Astrocyte of the spinal cord (primary cell): Measurements from ENCODE around the gene TMEM154.

ENCODE experiments used
- DNase-seq: peaks from one replicate; pipeline ENCODE4 v3.0.0; 2011; ENCODE audit warnings: low read depth, low spot score
- H3K4me3 ChIP-seq: 2 replicates; pipeline ENCODE4 v1.5.1; 2011; ENCODE audit warnings: low read depth, mild to moderate bottlenecking, low read length, moderate library complexity
- in situ Hi-C: cut with HindIII; loops from 2 replicates; pipeline ENCODE4 v1.10.0; 2017; ENCODE audit warnings: low sequenced_read_pairs
- TF ChIP-seq, protein P1 (sequence below): IDR thresholded peaks from 2 replicates; pipeline ENCODE4 v1.5.1; 2012; ENCODE audit warnings: low read depth, mild to moderate bottlenecking, low read length, inconsistent platforms

TMEM154 gene

DNA sequence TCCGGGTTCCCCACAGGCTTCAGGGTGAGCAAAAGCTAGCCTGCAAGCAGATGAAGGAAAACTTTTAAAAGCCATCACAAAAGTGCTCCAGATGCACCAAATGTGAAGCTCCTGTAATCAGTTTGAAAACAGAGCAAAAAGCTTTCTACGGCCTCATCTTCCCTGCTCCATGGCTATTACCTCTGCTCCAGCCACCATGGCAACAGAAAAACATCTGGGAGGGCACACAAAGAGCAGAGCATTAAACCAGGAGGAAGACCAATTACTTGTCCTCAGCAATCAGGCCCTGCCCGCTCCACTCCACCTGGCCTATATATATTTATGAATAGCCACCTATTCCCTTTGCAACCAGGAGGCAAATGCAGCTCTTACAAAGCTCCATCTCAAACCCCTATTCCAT is 33.6 kb downstream of the TMEM154 start:
- DNase-seq = no peak
- in situ Hi-C loops = no loop called here
- H3K4me3 ChIP-seq = no peak overlapping the region
- TF ChIP-seq, protein P1, sequence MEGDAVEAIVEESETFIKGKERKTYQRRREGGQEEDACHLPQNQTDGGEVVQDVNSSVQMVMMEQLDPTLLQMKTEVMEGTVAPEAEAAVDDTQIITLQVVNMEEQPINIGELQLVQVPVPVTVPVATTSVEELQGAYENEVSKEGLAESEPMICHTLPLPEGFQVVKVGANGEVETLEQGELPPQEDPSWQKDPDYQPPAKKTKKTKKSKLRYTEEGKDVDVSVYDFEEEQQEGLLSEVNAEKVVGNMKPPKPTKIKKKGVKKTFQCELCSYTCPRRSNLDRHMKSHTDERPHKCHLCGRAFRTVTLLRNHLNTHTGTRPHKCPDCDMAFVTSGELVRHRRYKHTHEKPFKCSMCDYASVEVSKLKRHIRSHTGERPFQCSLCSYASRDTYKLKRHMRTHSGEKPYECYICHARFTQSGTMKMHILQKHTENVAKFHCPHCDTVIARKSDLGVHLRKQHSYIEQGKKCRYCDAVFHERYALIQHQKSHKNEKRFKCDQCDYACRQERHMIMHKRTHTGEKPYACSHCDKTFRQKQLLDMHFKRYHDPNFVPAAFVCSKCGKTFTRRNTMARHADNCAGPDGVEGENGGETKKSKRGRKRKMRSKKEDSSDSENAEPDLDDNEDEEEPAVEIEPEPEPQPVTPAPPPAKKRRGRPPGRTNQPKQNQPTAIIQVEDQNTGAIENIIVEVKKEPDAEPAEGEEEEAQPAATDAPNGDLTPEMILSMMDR = no peak

- DNase-seq = no peak
- in situ Hi-C loops = no loop called here
- no peak overlapping the region for H3K4me3 ChIP-seq
- TF ChIP-seq, protein P1 = no peak
Observed at GRCh38 chr4:152644130-152644529, 35.7 kb downstream of the TMEM154 start.

- TF ChIP-seq, protein P1 = no peak
- no peak overlapping the region for H3K4me3 ChIP-seq
- no peak for DNase-seq
- in situ Hi-C loops = no loop called here
Observed at GRCh38 chr4:152643153-152644035, 36.4 kb downstream of the TMEM154 start.

GRCh38 chr4:152640058-152640921 is 39.5 kb downstream of the TMEM154 start:
- in situ Hi-C loops = no loop called here
- H3K4me3 ChIP-seq = no peak overlapping the region
- peak; percentile 43 for DNase-seq
- TF ChIP-seq, protein P1 = peak; percentile 30

DNA sequence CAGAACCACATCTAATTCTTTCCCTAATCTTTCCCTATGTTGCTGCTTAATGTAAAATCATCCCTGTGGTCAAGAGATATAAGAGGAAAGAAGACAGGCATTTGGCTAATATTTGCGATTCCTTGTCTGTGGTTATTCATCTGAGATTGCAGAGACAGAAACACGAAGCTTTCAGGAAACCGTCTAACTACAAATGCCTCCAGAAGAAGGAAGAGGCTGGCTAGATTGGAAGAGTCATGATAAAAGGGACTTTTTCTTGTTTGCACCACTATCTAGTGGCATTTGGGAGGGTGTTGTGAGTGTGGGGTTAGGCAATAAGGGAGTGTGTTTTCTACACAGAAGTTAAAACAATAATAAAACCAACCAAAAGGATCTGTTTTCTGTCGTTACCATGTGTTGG is 43.9 kb downstream of the TMEM154 start:
- TF ChIP-seq, protein P1 = no peak
- no peak overlapping the region for H3K4me3 ChIP-seq
- in situ Hi-C loops = no loop called here
- DNase-seq = no peak

GRCh38 chr4:152634110-152634760 is 45.6 kb downstream of the TMEM154 start:
- TF ChIP-seq, protein P1 = no peak
- H3K4me3 ChIP-seq = no peak overlapping the region
- in situ Hi-C loops = no loop called here
- no peak for DNase-seq
